ENCODE measurements around the gene PEPD. TPM values are rescaled to one million over a fixed set of nuclear protein-coding genes. Genes with fewer than 3 reads are reported as not detected.

PEPD gene
- total RNA-seq, 4 donors from 2014 or later, result 92.6 to 323 (median 218) TPM

GRCh38 chr19:33490041-33490451 lies 31.5 kb downstream of the PEPD start:
- in situ Hi-C loops (cut with MboI; ENCODE audit: low pct_ligation_motif_present in 1 of 4, low pct_unique_long_range_greater_than_20kb in 1 of 4, low sequenced_read_pairs in 3 of 4) (no loop called here), intact Hi-C loops (cut with DNase I; ENCODE audit: low total_unique reads) (no loop called here)
- Histone ChIP-seq H3K27ac (no peak overlapping the region), H3K4me1 (no peaks in the 10 kb centered on the region), H3K9me3 (no peaks in the 10 kb centered on the region), H3K27me3 (no peaks in the 10 kb centered on the region), H3K36me3 (no peaks in the 10 kb centered on the region), H3K4me3 (no peak overlapping the region)
- TF ChIP-seq CTCF (IDR thresholded peaks at IDR 0.05), result no peak
- no peak for DNase-seq
- WGBS, 2 donors (ENCODE audit: low coverage in 1 of 2), result 88% methylated on average over 9 of the region's 9 CpGs; no CpG with 5 or more reads in 1 of the 2 donors

GRCh38 chr19:33488826-33489225 lies 32.8 kb downstream of the PEPD start:
- in situ Hi-C loops (cut with MboI; ENCODE audit: low pct_ligation_motif_present in 1 of 4, low pct_unique_long_range_greater_than_20kb in 1 of 4, low sequenced_read_pairs in 3 of 4), result no loop called here
- intact Hi-C loops (cut with DNase I; ENCODE audit: low total_unique reads), result no loop called here
- no peak for DNase-seq
- Histone ChIP-seq H3K4me3 (no peak overlapping the region), H3K27me3 (no peaks in the 10 kb centered on the region), H3K9me3 (no peaks in the 10 kb centered on the region), H3K36me3 (no peaks in the 10 kb centered on the region), H3K27ac (no peak overlapping the region), H3K4me1 (no peaks in the 10 kb centered on the region)
- no peak for TF ChIP-seq POLR2A (IDR thresholded peaks at IDR 0.05)
- no peak for TF ChIP-seq CTCF (IDR thresholded peaks at IDR 0.05)
- no peak for TF ChIP-seq POLR2AphosphoS5 (IDR thresholded peaks at IDR 0.05)
- TF ChIP-seq EP300 (IDR thresholded peaks at IDR 0.05; ENCODE audit: low read depth), result no peak
- WGBS, 2 donors (ENCODE audit: low coverage in 1 of 2), result 95% methylated on average over 8 of the region's 8 CpGs; no CpG with 5 or more reads in 1 of the 2 donors

GRCh38 chr19:33487901-33488800 lies 33.4 kb downstream of the PEPD start:
- no peaks in the 10 kb centered on the region for H3K27me3 ChIP-seq
- 87% methylated on average over 16 of the region's 16 CpGs; no CpG with 5 or more reads in 1 of the 2 donors for WGBS, 2 donors (ENCODE audit: low coverage in 1 of 2)
- no peak for DNase-seq
- no peak overlapping the region for H3K27ac ChIP-seq
- no peaks in the 10 kb centered on the region for H3K36me3 ChIP-seq
- no peak for TF ChIP-seq CTCF (IDR thresholded peaks at IDR 0.05)
- no peak for TF ChIP-seq POLR2A (IDR thresholded peaks at IDR 0.05)
- TF ChIP-seq POLR2AphosphoS5 (IDR thresholded peaks at IDR 0.05), result no peak
- TF ChIP-seq EP300 (IDR thresholded peaks at IDR 0.05; ENCODE audit: low read depth), result no peak
- H3K4me3 ChIP-seq, result no peak overlapping the region
- peaks cover 0 to 2% of the 10 kb centered on the region in 2 donors for H3K9me3 ChIP-seq
- no peaks in the 10 kb centered on the region for H3K4me1 ChIP-seq
- in situ Hi-C loops (cut with MboI; ENCODE audit: low pct_ligation_motif_present in 1 of 4, low pct_unique_long_range_greater_than_20kb in 1 of 4, low sequenced_read_pairs in 3 of 4) (no loop called here), intact Hi-C loops (cut with DNase I; ENCODE audit: low total_unique reads) (no loop called here)

- peaks cover 0 to 7% of the 10 kb centered on the region in 2 donors for H3K9me3 ChIP-seq
- intact Hi-C loops (cut with DNase I; ENCODE audit: low total_unique reads) (no loop called here), in situ Hi-C loops (cut with MboI; ENCODE audit: low pct_ligation_motif_present in 1 of 4, low pct_unique_long_range_greater_than_20kb in 1 of 4, low sequenced_read_pairs in 3 of 4) (no loop called here)
- H3K36me3 ChIP-seq, result no peaks in the 10 kb centered on the region
- no peak for DNase-seq
- TF ChIP-seq CTCF (IDR thresholded peaks at IDR 0.05) (no peak), POLR2AphosphoS5 (IDR thresholded peaks at IDR 0.05) (no peak), POLR2A (IDR thresholded peaks at IDR 0.05) (no peak), EP300 (IDR thresholded peaks at IDR 0.05; ENCODE audit: low read depth) (no peak)
- no peak overlapping the region for H3K4me3 ChIP-seq
- WGBS, 2 donors (ENCODE audit: low coverage in 1 of 2), result 73 to 78% methylated on average over 4 to 23 of the region's 23 CpGs
- no peaks in the 10 kb centered on the region for H3K4me1 ChIP-seq
- no peaks in the 10 kb centered on the region for H3K27me3 ChIP-seq
- no peak overlapping the region for H3K27ac ChIP-seq
Observed at GRCh38 chr19:33486936-33487811, 34.4 kb downstream of the PEPD start.

Measured in transverse colon (tissue), 4 donors.